Measurements from ENCODE around the gene PDLIM4. TPM values are rescaled to one million over a fixed set of nuclear protein-coding genes. Genes with fewer than 3 reads are reported as not detected.

PDLIM4 gene
- polyA plus RNA-seq, 1 experiment, result 31.0 TPM

DNA sequence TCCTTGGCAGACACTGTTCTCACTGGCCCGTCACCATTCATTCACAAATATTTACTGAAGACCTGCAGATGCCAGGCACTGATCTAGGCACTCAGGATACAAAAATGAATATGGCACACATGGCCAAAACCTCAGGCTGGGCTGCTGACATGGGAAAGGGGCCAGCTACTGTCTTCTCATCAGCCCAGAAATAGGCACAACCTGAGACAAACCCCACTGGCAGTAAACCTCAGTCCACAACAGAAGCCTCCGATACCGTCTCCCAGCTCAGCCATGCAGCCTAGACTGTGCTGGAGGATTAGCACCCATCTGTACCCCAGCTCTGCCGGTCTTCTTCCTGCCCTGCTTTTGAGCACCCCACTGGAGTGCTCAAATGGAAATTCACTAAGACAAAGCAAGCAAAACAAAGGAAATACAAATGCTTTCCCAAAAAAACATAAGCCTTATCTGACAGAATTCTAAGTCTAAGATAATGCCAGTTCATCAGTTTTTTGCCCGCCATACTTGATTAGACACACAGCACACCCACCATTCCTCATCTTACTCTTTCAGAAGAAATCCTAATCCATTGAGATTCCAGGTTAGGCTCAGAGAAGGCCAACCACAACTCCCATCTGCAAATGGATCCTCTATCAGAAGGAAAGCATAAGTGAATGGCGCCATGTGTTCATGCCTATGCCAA is 38.1 kb upstream of the PDLIM4 start:
- POLR2A ChIA-PET, result no interaction called here
- CTCF ChIA-PET, result interaction anchor here (1.1 to 1.4 kb wide), 2 partner anchors 19 kb away, joined by 3 to 4 read pairs; no protein-coding TSS in a partner anchor
- Histone ChIP-seq H3K4me3 (ENCODE audit: low read depth, low read length) (no peak overlapping the region), H3K27me3 (ENCODE audit: control insufficient read depth, insufficient read depth, low read length) (no peaks in the 10 kb centered on the region), H3K36me3 (ENCODE audit: control insufficient read depth, insufficient read depth, low read length) (peaks cover 17% of the 10 kb centered on the region)
- DNase-seq (ENCODE audit: low read depth), result no peak
- TF ChIP-seq, protein P1, sequence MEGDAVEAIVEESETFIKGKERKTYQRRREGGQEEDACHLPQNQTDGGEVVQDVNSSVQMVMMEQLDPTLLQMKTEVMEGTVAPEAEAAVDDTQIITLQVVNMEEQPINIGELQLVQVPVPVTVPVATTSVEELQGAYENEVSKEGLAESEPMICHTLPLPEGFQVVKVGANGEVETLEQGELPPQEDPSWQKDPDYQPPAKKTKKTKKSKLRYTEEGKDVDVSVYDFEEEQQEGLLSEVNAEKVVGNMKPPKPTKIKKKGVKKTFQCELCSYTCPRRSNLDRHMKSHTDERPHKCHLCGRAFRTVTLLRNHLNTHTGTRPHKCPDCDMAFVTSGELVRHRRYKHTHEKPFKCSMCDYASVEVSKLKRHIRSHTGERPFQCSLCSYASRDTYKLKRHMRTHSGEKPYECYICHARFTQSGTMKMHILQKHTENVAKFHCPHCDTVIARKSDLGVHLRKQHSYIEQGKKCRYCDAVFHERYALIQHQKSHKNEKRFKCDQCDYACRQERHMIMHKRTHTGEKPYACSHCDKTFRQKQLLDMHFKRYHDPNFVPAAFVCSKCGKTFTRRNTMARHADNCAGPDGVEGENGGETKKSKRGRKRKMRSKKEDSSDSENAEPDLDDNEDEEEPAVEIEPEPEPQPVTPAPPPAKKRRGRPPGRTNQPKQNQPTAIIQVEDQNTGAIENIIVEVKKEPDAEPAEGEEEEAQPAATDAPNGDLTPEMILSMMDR (IDR thresholded peaks at IDR 0.05; ENCODE audit: insufficient read depth, low read depth, low read length), result no peak

DNA sequence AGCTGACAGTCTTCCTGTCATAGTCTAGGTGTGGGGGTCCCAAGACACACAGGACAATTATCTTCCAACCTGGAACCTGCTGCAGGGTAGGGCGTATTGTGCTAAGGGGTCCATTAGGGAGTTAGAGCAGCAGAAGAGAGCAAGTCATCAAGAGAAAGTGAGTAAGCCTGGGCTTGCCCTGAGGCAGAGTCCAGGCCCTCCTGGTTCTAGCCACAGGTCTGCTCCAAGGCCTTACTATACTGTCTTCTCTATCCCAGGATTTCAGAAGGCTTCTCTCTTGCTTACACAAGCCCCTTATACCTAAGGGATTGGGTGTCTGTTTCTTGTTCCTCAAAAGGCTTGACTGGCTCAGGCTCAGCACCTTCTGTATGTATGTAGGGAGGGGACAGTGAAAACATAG is 37.5 kb upstream of the PDLIM4 start:
- ChIA-PET CTCF (interaction anchor here (1.0 to 1.1 kb wide), 2 partner anchors 17 to 18 kb away, joined by 3 read pairs; no protein-coding TSS in a partner anchor), POLR2A (interaction anchor here (0.7 kb wide), 1 partner anchor 324 kb away, joined by 4 read pairs; no protein-coding TSS in a partner anchor)
- H3K27me3 ChIP-seq (ENCODE audit: control insufficient read depth, insufficient read depth, low read length), result no peaks in the 10 kb centered on the region
- TF ChIP-seq, protein P1 (IDR thresholded peaks at IDR 0.05; ENCODE audit: insufficient read depth, low read depth, low read length), result no peak
- H3K4me3 ChIP-seq (ENCODE audit: low read depth, low read length), result no peak overlapping the region
- DNase-seq (ENCODE audit: low read depth), result no peak
- H3K36me3 ChIP-seq (ENCODE audit: control insufficient read depth, insufficient read depth, low read length), result peaks cover 14% of the 10 kb centered on the region

DNA sequence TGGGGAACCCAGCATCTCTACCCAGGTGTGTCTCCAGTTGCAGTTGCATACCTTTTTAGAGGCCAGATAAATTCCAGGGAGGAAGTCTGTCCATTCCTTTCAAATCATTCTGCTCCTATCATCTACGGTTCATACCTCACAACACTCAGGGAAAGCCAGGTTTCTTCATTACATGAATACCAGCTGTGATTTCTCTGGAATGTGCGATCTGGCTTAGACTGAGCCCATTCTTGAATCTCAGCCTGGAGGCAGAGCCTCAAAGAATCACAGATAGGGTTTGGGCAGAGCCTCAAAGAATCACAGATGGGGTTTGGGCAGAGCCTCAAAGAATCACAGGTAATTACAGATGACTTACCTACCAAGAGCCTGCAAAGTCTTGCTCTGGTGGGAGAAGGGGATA is 37.0 kb upstream of the PDLIM4 start:
- peaks cover 14% of the 10 kb centered on the region for H3K36me3 ChIP-seq (ENCODE audit: control insufficient read depth, insufficient read depth, low read length)
- TF ChIP-seq, protein P1 (IDR thresholded peaks at IDR 0.05; ENCODE audit: insufficient read depth, low read depth, low read length), result no peak
- DNase-seq (ENCODE audit: low read depth), result no peak
- H3K4me3 ChIP-seq (ENCODE audit: low read depth, low read length), result no peak overlapping the region
- CTCF ChIA-PET, result interaction anchor here (1.0 to 1.1 kb wide), 2 partner anchors 17 to 18 kb away, joined by 3 read pairs; no protein-coding TSS in a partner anchor
- no peaks in the 10 kb centered on the region for H3K27me3 ChIP-seq (ENCODE audit: control insufficient read depth, insufficient read depth, low read length)
- POLR2A ChIA-PET, result interaction anchor here (0.7 kb wide), 1 partner anchor 323 kb away, joined by 4 read pairs; no protein-coding TSS in a partner anchor

DNA sequence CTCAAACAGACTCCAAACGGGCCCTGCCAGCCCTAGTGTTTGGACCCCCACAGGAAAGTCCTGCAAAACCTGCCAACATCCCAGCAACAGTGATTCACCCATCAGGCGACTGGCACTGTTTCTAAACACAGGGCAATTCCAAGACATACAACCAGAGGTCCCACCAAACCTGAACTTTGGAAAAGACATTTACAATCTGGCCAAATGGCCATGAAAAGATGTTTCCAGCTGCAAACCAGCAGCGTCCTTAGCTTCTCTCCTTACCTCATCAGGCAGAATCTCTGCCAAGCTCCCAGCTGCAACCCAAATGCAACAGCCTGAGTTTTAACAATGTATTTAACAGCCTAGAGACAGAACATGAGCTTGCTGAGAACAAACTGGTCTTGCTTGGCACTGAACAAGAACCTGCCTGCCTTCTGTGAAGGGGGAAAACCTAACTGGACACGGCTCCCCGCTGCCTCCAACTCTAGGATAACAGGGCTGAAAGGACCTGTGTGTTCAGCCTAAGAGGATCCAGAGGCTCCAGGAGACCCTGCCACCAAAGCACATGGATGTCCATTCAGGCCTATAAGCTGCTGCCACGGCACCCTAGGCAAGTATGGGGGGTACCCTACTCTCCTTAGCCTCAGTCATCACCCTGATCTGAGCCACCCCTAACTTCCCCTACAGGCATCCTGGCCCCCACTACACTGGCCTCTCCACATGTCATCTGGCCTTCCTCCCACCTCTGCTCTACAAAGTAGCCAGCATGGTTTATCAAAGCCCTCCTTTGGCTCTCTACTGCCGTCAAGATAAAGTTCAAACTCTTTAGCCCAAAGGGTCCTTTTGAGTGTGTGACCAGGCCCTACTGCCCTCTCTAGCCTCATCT is 35.5 kb upstream of the PDLIM4 start:
- ChIA-PET POLR2A (interaction anchor here (0.8 kb wide), 1 partner anchor 276 kb away, joined by 3 read pairs; no protein-coding TSS in a partner anchor), CTCF (interaction anchor here (0.6 to 1.7 kb wide), 4 partner anchors 10 to 554 kb away, joined by 3 read pairs; no protein-coding TSS in a partner anchor)
- Histone ChIP-seq H3K36me3 (ENCODE audit: control insufficient read depth, insufficient read depth, low read length) (peaks cover 12% of the 10 kb centered on the region), H3K4me3 (ENCODE audit: low read depth, low read length) (no peak overlapping the region), H3K27me3 (ENCODE audit: control insufficient read depth, insufficient read depth, low read length) (no peaks in the 10 kb centered on the region)
- DNase-seq (ENCODE audit: low read depth), result peak; percentile 73
- TF ChIP-seq, protein P1 (IDR thresholded peaks at IDR 0.05; ENCODE audit: insufficient read depth, low read depth, low read length), result peak; percentile 28; the same call in 1 of the 2 replicates

DNA sequence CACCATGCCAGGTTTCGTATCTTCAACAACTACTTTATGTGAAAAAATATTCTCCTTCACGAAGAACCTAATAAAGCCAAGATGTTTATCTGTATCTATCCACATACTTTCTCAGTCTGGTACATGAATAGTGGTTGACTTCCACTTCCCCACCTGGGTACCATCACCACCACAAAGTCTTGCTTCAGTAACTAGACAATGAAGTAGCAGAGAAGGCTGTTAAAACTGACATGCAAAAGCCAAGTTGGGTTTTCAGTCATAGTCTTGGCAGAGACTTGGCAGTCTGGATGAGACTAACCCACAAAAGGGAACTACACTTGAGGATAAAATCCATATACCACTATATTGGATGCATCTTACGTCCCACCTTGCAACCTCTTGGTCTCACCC is 34.9 kb upstream of the PDLIM4 start:
- H3K4me3 ChIP-seq (ENCODE audit: low read depth, low read length), result no peak overlapping the region
- TF ChIP-seq, protein P1 (IDR thresholded peaks at IDR 0.05; ENCODE audit: insufficient read depth, low read depth, low read length), result no peak
- peaks cover 7% of the 10 kb centered on the region for H3K36me3 ChIP-seq (ENCODE audit: control insufficient read depth, insufficient read depth, low read length)
- no peak for DNase-seq (ENCODE audit: low read depth)
- H3K27me3 ChIP-seq (ENCODE audit: control insufficient read depth, insufficient read depth, low read length), result no peaks in the 10 kb centered on the region
- POLR2A ChIA-PET, result no interaction called here
- CTCF ChIA-PET, result interaction anchor here (1.7 kb wide), 1 partner anchor 11 kb away, joined by 3 read pairs; no protein-coding TSS in a partner anchor
